HepG2 (cell line): ENCODE results near the gene MFSD11. TPM values are rescaled to one million over a fixed set of nuclear protein-coding genes. Genes with fewer than 3 reads are reported as not detected.

ENCODE experiments used
- AKAP8 ChIP-seq: sonication (generic); formaldehyde crosslinking; IDR thresholded peaks from 2 replicates; pipeline ENCODE4 v1.5.1; 2020; ENCODE audit warnings: mild to moderate bottlenecking, missing genetic modification reagents
- BRCA1 ChIP-seq: sonication (generic); formaldehyde crosslinking; IDR thresholded peaks from 2 replicates; pipeline ENCODE4 v1.4.0; 2020; ENCODE audit warnings: missing genetic modification reagents
- CREB1 ChIP-seq, 2 experiments: fragments of 450-650 bp in 1 of 2; IDR thresholded peaks; 2 replicates each; pipeline ENCODE4 v1.6.1; 2016 to 2017; ENCODE audit warnings: control low read depth in 1 of 2, mild to moderate bottlenecking in 1 of 2, missing compliant biosample characterization in 1 of 2, missing genetic modification characterization in 1 of 2
- FOXK2 ChIP-seq: fragments of 450-650 bp; IDR thresholded peaks from 2 replicates; pipeline ENCODE4 v1.6.1; 2016
- KAT7 ChIP-seq: IDR thresholded peaks from 2 replicates; pipeline ENCODE4 v1.6.1; 2018; ENCODE audit warnings: borderline replicate concordance, missing compliant biosample characterization
- KDM5A ChIP-seq: fragments of 200-600 bp; sonication (generic); IDR thresholded peaks from 2 replicates; pipeline ENCODE4 v1.7.0; 2018; ENCODE audit warnings: antibody characterized with exemption, mild to moderate bottlenecking, low read length, borderline replicate concordance
- MED13 ChIP-seq: sonication (generic); formaldehyde crosslinking; IDR thresholded peaks from 2 replicates; pipeline ENCODE4 v1.5.0; 2020; ENCODE audit warnings: missing genetic modification reagents
- MTF2 ChIP-seq: sonication (generic); formaldehyde crosslinking; IDR thresholded peaks from 2 replicates; pipeline ENCODE4 v1.5.0; 2020; ENCODE audit warnings: missing genetic modification reagents, borderline replicate concordance
- NAIF1 ChIP-seq: sonication (generic); formaldehyde crosslinking; IDR thresholded peaks from 2 replicates; pipeline ENCODE4 v1.5.0; 2020; ENCODE audit warnings: mild to moderate bottlenecking, missing genetic modification reagents, borderline replicate concordance
- PHB2 ChIP-seq: fragments of 450-650 bp; IDR thresholded peaks from 2 replicates; pipeline ENCODE4 v1.6.1; 2018; ENCODE audit not compliant: partially characterized antibody
- PHF5A ChIP-seq: IDR thresholded peaks from one replicate; pipeline ENCODE4 v1.6.1; 2018; ENCODE audit warnings: low read depth, missing genetic modification reagents; ENCODE audit not compliant: unreplicated experiment
- REPIN1 ChIP-seq: sonication (generic); formaldehyde crosslinking; IDR thresholded peaks from 2 replicates; pipeline ENCODE4 v1.8.0; 2022; ENCODE audit warnings: missing genetic modification reagents, low read depth, mild to moderate bottlenecking, borderline replicate concordance
- SATB2 ChIP-seq: sonication (generic); formaldehyde crosslinking; IDR thresholded peaks from 2 replicates; pipeline ENCODE4 v1.5.0; 2020; ENCODE audit warnings: missing genetic modification reagents
- SETDB1 ChIP-seq: sonication (generic); formaldehyde crosslinking; IDR thresholded peaks from 2 replicates; pipeline ENCODE4 v1.5.1; 2020; ENCODE audit warnings: missing genetic modification reagents, mild to moderate bottlenecking, borderline replicate concordance
- SMC3 ChIP-seq: IDR thresholded peaks from 2 replicates; pipeline ENCODE4 v1.6.1; 2011; ENCODE audit warnings: low read length, improper control_type of control experiment
- SNAI1 ChIP-seq: sonication (generic); formaldehyde crosslinking; IDR thresholded peaks from 2 replicates; pipeline ENCODE4 v1.5.0; 2020; ENCODE audit warnings: mild to moderate bottlenecking, missing genetic modification reagents, borderline replicate concordance
- SRSF1 ChIP-seq: fragments of 200-400 bp; formaldehyde crosslinking; optimal IDR thresholded peaks from 2 replicates; pipeline ENCODE3; 2017; ENCODE audit warnings: mild to moderate bottlenecking, low read depth, low read length, moderate library complexity
- XRCC5 ChIP-seq: fragments of 200-400 bp; formaldehyde crosslinking; optimal IDR thresholded peaks from 2 replicates; pipeline ENCODE3; 2017; ENCODE audit warnings: mild to moderate bottlenecking, low read length
- ZBTB7B ChIP-seq: sonication (generic); formaldehyde crosslinking; IDR thresholded peaks from 2 replicates; pipeline ENCODE4 v1.4.0; 2020; ENCODE audit warnings: missing genetic modification reagents
- ZMYM4 ChIP-seq: sonication (generic); formaldehyde crosslinking; IDR thresholded peaks from 2 replicates; pipeline ENCODE4 v1.8.1; 2023; ENCODE audit warnings: mild to moderate bottlenecking, missing genetic modification reagents
- ZNF136 ChIP-seq: sonication (generic); formaldehyde crosslinking; IDR thresholded peaks from 2 replicates; pipeline ENCODE4 v1.8.1; 2022; ENCODE audit warnings: low read depth, mild to moderate bottlenecking, moderate library complexity, missing genetic modification reagents
- ZNF263 ChIP-seq: sonication (generic); formaldehyde crosslinking; IDR thresholded peaks from 2 replicates; pipeline ENCODE4 v1.4.0; 2020; ENCODE audit warnings: missing genetic modification reagents
- ZNF605 ChIP-seq: sonication (generic); formaldehyde crosslinking; IDR thresholded peaks from 2 replicates; pipeline ENCODE4 v1.8.0; 2022; ENCODE audit warnings: mild to moderate bottlenecking, missing genetic modification reagents
- ZNF720 ChIP-seq: sonication (generic); formaldehyde crosslinking; IDR thresholded peaks from 2 replicates; pipeline ENCODE4 v1.4.0; 2020; ENCODE audit warnings: missing genetic modification reagents
- polyA plus RNA-seq, 8 experiments: library from polyadenylated mRNA; depleted of rRNA in 3 of 8; stranded (reverse) in 7 of 8; unstranded in 1 of 8; fragments of >200 nt; fragmentation: Illumina TruSeq in 4 of 8; extraction: Trizol in 4 of 8; gene quantifications; 2 replicates each; pipeline versions ENCODE4 v1.2.1 to v1.2.3, GENCODE V29; 2011 to 2016; ENCODE audit warnings: low read depth in 4 of 8, missing spikeins in 1 of 8, mixed read lengths in 1 of 8; ENCODE audit not compliant: insufficient read depth in 1 of 8
- total RNA-seq, 5 experiments: library from RNA; depleted of rRNA; stranded (reverse); fragments of >200 nt; fragmentation: Illumina TruSeq; extraction: Trizol; gene quantifications; 2 replicates each; pipeline ENCODE4 v1.2.3, GENCODE V29; 2016; ENCODE audit warnings: low read depth in 1 of 5
- TF ChIP-seq, protein P1 (sequence below): sonication (generic); formaldehyde crosslinking; IDR thresholded peaks from 2 replicates; pipeline ENCODE4 v1.8.1; 2023; ENCODE audit warnings: missing genetic modification reagents, mild to moderate bottlenecking, borderline replicate concordance
- TF ChIP-seq, protein P2 (sequence below): sonication (generic); formaldehyde crosslinking; IDR thresholded peaks from 2 replicates; pipeline ENCODE4 v1.4.0; 2020; ENCODE audit warnings: missing genetic modification reagents
- TF ChIP-seq, protein P3 (sequence below): sonication (generic); formaldehyde crosslinking; IDR thresholded peaks from 2 replicates; pipeline ENCODE4 v1.5.1; 2020; ENCODE audit warnings: missing genetic modification reagents, mild to moderate bottlenecking, borderline replicate concordance
- TF ChIP-seq, protein P4 (sequence below): sonication (generic); formaldehyde crosslinking; conservative IDR thresholded peaks from 2 replicates; pipeline ENCODE4 v1.4.0; 2020; ENCODE audit warnings: missing genetic modification reagents

The MFSD11 gene
- total and polyA plus RNA-seq, 2 of the 13 experiments (the other 11 are each of a cell fraction or from before 2014, with no cell fraction given): 26.1 to 36.3 TPM

DNA sequence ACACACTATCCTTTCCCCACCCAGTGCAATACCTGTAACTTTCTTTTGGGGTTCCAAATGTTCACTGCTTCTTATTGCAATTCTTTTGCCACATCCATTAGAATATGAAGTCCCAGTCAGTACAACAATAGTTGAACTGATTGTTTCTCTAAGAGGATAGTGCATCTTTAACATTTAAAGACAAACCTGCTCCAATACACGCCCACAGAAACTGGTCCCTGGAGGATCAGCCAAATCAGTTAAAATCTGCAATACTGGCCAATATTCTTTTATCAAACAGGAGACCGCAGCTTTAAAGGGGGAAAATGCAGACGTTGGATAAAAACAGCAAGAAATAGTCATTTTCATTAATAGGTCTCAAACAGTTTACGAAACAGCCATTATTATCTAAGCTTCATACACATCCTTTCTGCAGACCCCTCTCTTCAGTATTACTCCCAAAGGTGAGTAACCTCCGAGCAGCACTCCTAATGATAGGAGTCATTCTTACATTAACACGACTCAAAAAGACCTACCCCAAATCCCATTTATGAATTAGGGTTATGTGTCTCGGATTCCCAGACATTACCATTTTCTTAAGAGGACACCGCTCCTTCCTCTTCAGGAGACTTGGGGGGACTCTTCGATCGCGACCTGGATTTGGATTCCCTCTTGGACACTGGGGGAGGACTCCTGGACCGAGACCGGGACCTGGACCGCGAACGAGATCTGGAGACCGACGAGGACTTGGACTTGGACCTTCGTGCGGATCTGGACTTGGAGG, 2.2 kb upstream of the MFSD11 start (continued):
- TF ChIP-seq ZMYM4 (CRISPR knock-in tag) (no peak), FOXK2 (no peak), XRCC5 (peak; percentile 32), PHF5A (CRISPR knock-in tag) (no peak), SMC3 (no peak), MED13 (CRISPR knock-in tag) (peak; percentile 5; the same call in 1 of the 2 replicates), AKAP8 (CRISPR knock-in tag) (peak; percentile 86; the same call in 1 of the 2 replicates), ZNF263 (CRISPR knock-in tag) (peak; percentile 74; the same call in 1 of the 2 replicates), ZNF720 (no peak), SETDB1 (CRISPR knock-in tag) (no peak), ZBTB7B (CRISPR knock-in tag) (no peak), SATB2 (CRISPR knock-in tag) (no peak), BRCA1 (CRISPR knock-in tag) (no peak), KDM5A (peak; percentile 45; the same call in 1 of the 2 replicates), CREB1 (IDR thresholded peaks at IDR 0.05) (no peak), CREB1 (CRISPR knock-in tag; IDR thresholded peaks at IDR 0.05) (no peak), PHB2 (no peak), NAIF1 (CRISPR knock-in tag) (no peak), KAT7 (no peak), SNAI1 (peak; percentile 69; the same call in 1 of the 2 replicates), ZNF136 (no peak), MTF2 (no peak; the same call in 1 of the 2 replicates), SRSF1 (no peak), REPIN1 (no peak), ZNF605 (CRISPR knock-in tag) (no peak)
- TF ChIP-seq, protein P1, sequence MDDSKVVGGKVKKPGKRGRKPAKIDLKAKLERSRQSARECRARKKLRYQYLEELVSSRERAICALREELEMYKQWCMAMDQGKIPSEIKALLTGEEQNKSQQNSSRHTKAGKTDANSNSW (CRISPR knock-in tag): no peak
- TF ChIP-seq, protein P2, sequence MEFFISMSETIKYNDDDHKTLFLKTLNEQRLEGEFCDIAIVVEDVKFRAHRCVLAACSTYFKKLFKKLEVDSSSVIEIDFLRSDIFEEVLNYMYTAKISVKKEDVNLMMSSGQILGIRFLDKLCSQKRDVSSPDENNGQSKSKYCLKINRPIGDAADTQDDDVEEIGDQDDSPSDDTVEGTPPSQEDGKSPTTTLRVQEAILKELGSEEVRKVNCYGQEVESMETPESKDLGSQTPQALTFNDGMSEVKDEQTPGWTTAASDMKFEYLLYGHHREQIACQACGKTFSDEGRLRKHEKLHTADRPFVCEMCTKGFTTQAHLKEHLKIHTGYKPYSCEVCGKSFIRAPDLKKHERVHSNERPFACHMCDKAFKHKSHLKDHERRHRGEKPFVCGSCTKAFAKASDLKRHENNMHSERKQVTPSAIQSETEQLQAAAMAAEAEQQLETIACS (CRISPR knock-in tag): no peak
- TF ChIP-seq, protein P3, sequence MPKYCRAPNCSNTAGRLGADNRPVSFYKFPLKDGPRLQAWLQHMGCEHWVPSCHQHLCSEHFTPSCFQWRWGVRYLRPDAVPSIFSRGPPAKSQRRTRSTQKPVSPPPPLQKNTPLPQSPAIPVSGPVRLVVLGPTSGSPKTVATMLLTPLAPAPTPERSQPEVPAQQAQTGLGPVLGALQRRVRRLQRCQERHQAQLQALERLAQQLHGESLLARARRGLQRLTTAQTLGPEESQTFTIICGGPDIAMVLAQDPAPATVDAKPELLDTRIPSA (CRISPR knock-in tag): no peak
- TF ChIP-seq, protein P4, sequence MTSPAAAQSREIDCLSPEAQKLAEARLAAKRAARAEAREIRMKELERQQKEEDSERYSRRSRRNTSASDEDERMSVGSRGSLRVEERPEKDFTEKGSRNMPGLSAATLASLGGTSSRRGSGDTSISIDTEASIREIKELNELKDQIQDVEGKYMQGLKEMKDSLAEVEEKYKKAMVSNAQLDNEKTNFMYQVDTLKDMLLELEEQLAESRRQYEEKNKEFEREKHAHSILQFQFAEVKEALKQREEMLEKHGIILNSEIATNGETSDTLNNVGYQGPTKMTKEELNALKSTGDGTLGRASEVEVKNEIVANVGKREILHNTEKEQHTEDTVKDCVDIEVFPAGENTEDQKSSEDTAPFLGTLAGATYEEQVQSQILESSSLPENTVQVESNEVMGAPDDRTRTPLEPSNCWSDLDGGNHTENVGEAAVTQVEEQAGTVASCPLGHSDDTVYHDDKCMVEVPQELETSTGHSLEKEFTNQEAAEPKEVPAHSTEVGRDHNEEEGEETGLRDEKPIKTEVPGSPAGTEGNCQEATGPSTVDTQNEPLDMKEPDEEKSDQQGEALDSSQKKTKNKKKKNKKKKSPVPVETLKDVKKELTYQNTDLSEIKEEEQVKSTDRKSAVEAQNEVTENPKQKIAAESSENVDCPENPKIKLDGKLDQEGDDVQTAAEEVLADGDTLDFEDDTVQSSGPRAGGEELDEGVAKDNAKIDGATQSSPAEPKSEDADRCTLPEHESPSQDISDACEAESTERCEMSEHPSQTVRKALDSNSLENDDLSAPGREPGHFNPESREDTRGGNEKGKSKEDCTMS: no peak
